Endothelial cell of umbilical vein (primary cell): ENCODE results near the gene FAM50A. TPM values are rescaled to one million over a fixed set of nuclear protein-coding genes. Genes with fewer than 3 reads are reported as not detected.

Experiments
- BruUV-seq: library from RNA; stranded (reverse); fragments of 400-500 nt; replicated peaks from 2 replicates; lab custom pipeline; 2021; lab: Mats Ljungman, UMichigan
- CTCF ChIA-PET: fragments of 300-600, 350-600 bp; sonication (Branson Sonifier 250); formaldehyde crosslinking; loops from one replicate; lab custom pipeline; 2021; ENCODE audit warnings: antibody characterized with exemption, inconsistent platforms; lab: Charles Lee
- POLR2A ChIA-PET: fragments of 300-600, 350-600 bp; sonication (Branson Sonifier 250); formaldehyde crosslinking; loops from one replicate; lab custom pipeline; 2021; ENCODE audit warnings: antibody characterized with exemption, inconsistent platforms; lab: Charles Lee
- DNase-seq: peaks from one replicate; pipeline ENCODE4 v3.0.0-alpha.2; 2011; ENCODE audit warnings: low read depth, low spot score
- FAIRE-seq: peaks from 2 replicates; lab custom pipeline; 2011; peaks lifted over from hg19 to GRCh38; lab: Jason Lieb, UNC
- H2AFZ ChIP-seq: 2 replicates; pipeline ENCODE4 v1.6.0; 2012; ENCODE audit warnings: low read depth, low read length, control low read depth, inconsistent platforms
- H3K27ac ChIP-seq: 2 replicates; pipeline ENCODE4 v1.5.1; 2011; ENCODE audit warnings: low read depth, mild to moderate bottlenecking, control low read depth, low read length, moderate library complexity; ENCODE audit not compliant: insufficient read depth
- H3K27me3 ChIP-seq, 2 experiments: 2 replicates each; pipeline versions ENCODE4 v1.6.0 to v1.6.1; 2011; ENCODE audit warnings: low read length in 2 of 2, mixed read lengths in 1 of 2; ENCODE audit not compliant: control insufficient read depth in 2 of 2, insufficient read depth in 2 of 2
- H3K36me3 ChIP-seq, 2 experiments: 2 replicates in 1 of 2; 3 replicates in 1 of 2; pipeline ENCODE4 v1.5.1; 2011; ENCODE audit warnings: low read length in 2 of 2, mild to moderate bottlenecking in 1 of 2, moderate library complexity in 1 of 2; ENCODE audit not compliant: control insufficient read depth in 2 of 2, insufficient read depth in 2 of 2; ENCODE audit errors: extremely low read depth in 1 of 2
- H3K4me1 ChIP-seq: 3 replicates; pipeline ENCODE4 v1.5.1; 2011; ENCODE audit warnings: mild to moderate bottlenecking, low read length; ENCODE audit not compliant: control insufficient read depth, insufficient read depth; ENCODE audit errors: extremely low read depth
- H3K4me2 ChIP-seq: 2 replicates; pipeline ENCODE4 v1.6.1; 2011; ENCODE audit warnings: low read length, control low read depth, mixed read lengths; ENCODE audit not compliant: insufficient read depth
- H3K4me3 ChIP-seq, 3 experiments: fragments of 200-600 bp in 1 of 3; sonication (generic), shearing (Covaris generic) in 1 of 3; replicated peaks in 1 of 3; 2 replicates each; pipeline ENCODE4 v1.5.1; 2011 to 2016; ENCODE audit warnings: control low read depth in 3 of 3, low read length in 3 of 3, mild to moderate bottlenecking in 2 of 3, inconsistent platforms in 1 of 3, low read depth in 1 of 3, moderate library complexity in 1 of 3; ENCODE audit not compliant: insufficient read depth in 1 of 3
- H3K79me2 ChIP-seq: 2 replicates; pipeline ENCODE4 v1.6.0; 2012; ENCODE audit warnings: low read length, inconsistent platforms; ENCODE audit not compliant: control insufficient read depth, insufficient read depth
- H3K9ac ChIP-seq: replicated peaks from 2 replicates; pipeline ENCODE3; 2011; ENCODE audit warnings: low read length, control low read depth; ENCODE audit not compliant: insufficient read depth; ENCODE audit errors: extremely low read depth
- H3K9me1 ChIP-seq: replicated peaks from 3 replicates; pipeline ENCODE4 v1.6.0; 2011; ENCODE audit warnings: mild to moderate bottlenecking, low read length; ENCODE audit not compliant: control insufficient read depth, insufficient read depth; ENCODE audit errors: extremely low read depth
- H3K9me3 ChIP-seq: replicated peaks from 2 replicates; pipeline ENCODE4 v1.5.1; 2012; ENCODE audit warnings: low read length, inconsistent platforms; ENCODE audit not compliant: control insufficient read depth, insufficient read depth
- H4K20me1 ChIP-seq: replicated peaks from 2 replicates; pipeline ENCODE3; 2011; ENCODE audit warnings: mild to moderate bottlenecking, low read length; ENCODE audit not compliant: control insufficient read depth, insufficient read depth; ENCODE audit errors: extremely low read depth
- EZH2 ChIP-seq: IDR thresholded peaks from 2 replicates; pipeline ENCODE4 v1.6.1; 2012; ENCODE audit warnings: borderline replicate concordance, low read depth, mild to moderate bottlenecking, moderate library complexity, low read length, inconsistent platforms; ENCODE audit not compliant: severe bottlenecking
- FOS ChIP-seq: IDR thresholded peaks from 2 replicates; pipeline ENCODE4 v1.6.1; 2011; ENCODE audit warnings: mild to moderate bottlenecking, low read length, moderate library complexity, borderline replicate concordance; ENCODE audit not compliant: insufficient read depth
- GATA2 ChIP-seq: IDR thresholded peaks from 2 replicates; pipeline ENCODE4 v1.7.0; 2011; ENCODE audit warnings: low read depth, mild to moderate bottlenecking, moderate library complexity, mixed read lengths, low read length; ENCODE audit not compliant: insufficient read length, insufficient read depth
- JUN ChIP-seq: IDR thresholded peaks from 2 replicates; pipeline ENCODE4 v1.6.1; 2011; ENCODE audit warnings: borderline replicate concordance, low read depth; ENCODE audit not compliant: insufficient read length, insufficient read depth
- MAX ChIP-seq: IDR thresholded peaks from 2 replicates; pipeline ENCODE4 v1.6.1; 2011; ENCODE audit not compliant: insufficient read depth, insufficient read length
- MYC ChIP-seq: IDR thresholded peaks from one replicate; pipeline ENCODE4 v1.6.1; 2011; ENCODE audit warnings: mild to moderate bottlenecking, low read depth, low read length
- POLR2A ChIP-seq: IDR thresholded peaks from 2 replicates; pipeline ENCODE4 v1.6.1; 2012; ENCODE audit warnings: low read depth, mild to moderate bottlenecking, control low read depth, low read length
- dilution Hi-C: fragments of 300-500 bp; cut with MboI; formaldehyde crosslinking; loops from one replicate; pipeline ENCODE4 v1.15.0; 2019; ENCODE audit warnings: low sequenced_read_pairs; ENCODE audit not compliant: extremely low pct_ligation_motif_present
- intact Hi-C: fragments of 100-400 bp; cut with micrococcal nuclease; formaldehyde crosslinking; loops from one replicate; pipeline ENCODE4 v1.10.0; 2022
- polyA plus RNA-seq, 4 experiments: library from polyadenylated mRNA; depleted of rRNA in 3 of 4; stranded (reverse) in 3 of 4; unstranded in 1 of 4; fragments of >200 nt; gene quantifications; 2 replicates each; pipeline versions ENCODE4 v1.2.1 to v1.2.3, GENCODE V29; 2011 to 2012; ENCODE audit warnings: missing spikeins in 1 of 4
- total RNA-seq: library from RNA; stranded (reverse); gene quantifications from 2 replicates; pipeline ENCODE4 v1.2.3, GENCODE V29; 2021
- TF ChIP-seq, protein P1 (sequence below), 2 donors: IDR thresholded peaks; 1 replicate in 1 of 2; 2 replicates in 1 of 2; pipeline ENCODE4 v1.5.1; 2011; ENCODE audit warnings: low read length in 2 of 2, mild to moderate bottlenecking in 2 of 2, moderate library complexity in 2 of 2, control low read depth in 1 of 2, inconsistent platforms in 1 of 2, low read depth in 1 of 2; ENCODE audit not compliant: insufficient read depth in 1 of 2; ENCODE audit errors: extremely low read depth in 1 of 2

The FAM50A gene
- total and polyA plus RNA-seq, 2 donors (not counting 3 experiments of a cell fraction or from before 2014, with no cell fraction given): 75.9 to 123 TPM

GRCh38 chrX:154403192-154403591 lies 40.7 kb upstream of the FAM50A start:
- dilution Hi-C loops: no loop called here
- Histone ChIP-seq H3K4me3 (no peak overlapping the region), H3K27me3 (no peaks in the 10 kb centered on the region), H3K9ac (no peak overlapping the region), H2AFZ (no peak overlapping the region), H3K36me3 (peaks cover 15 to 18% of the 10 kb centered on the region in 2 experiments), H3K4me2 (no peak overlapping the region), H3K4me1 (peaks cover 10% of the 10 kb centered on the region), H3K27ac (no peak overlapping the region), H3K79me2 (peaks cover 24% of the 10 kb centered on the region), H3K9me1 (no peaks in the 10 kb centered on the region), H3K9me3 (no peaks in the 10 kb centered on the region), H4K20me1 (no peaks in the 10 kb centered on the region)
- BruUV-seq: no TSS peak
- TF ChIP-seq, protein P1, sequence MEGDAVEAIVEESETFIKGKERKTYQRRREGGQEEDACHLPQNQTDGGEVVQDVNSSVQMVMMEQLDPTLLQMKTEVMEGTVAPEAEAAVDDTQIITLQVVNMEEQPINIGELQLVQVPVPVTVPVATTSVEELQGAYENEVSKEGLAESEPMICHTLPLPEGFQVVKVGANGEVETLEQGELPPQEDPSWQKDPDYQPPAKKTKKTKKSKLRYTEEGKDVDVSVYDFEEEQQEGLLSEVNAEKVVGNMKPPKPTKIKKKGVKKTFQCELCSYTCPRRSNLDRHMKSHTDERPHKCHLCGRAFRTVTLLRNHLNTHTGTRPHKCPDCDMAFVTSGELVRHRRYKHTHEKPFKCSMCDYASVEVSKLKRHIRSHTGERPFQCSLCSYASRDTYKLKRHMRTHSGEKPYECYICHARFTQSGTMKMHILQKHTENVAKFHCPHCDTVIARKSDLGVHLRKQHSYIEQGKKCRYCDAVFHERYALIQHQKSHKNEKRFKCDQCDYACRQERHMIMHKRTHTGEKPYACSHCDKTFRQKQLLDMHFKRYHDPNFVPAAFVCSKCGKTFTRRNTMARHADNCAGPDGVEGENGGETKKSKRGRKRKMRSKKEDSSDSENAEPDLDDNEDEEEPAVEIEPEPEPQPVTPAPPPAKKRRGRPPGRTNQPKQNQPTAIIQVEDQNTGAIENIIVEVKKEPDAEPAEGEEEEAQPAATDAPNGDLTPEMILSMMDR (IDR thresholded peaks at IDR 0.05; ENCODE audit: extremely low read depth in 1 of 2, insufficient read depth in 1 of 2, low read depth in 1 of 2, low read length in 2 of 2): no peak
- TF ChIP-seq MAX (no peak), MYC (no peak), FOS (no peak), POLR2A (no peak), JUN (no peak), EZH2 (no peak), GATA2 (no peak)
- no peak for DNase-seq
- no peak for FAIRE-seq
- intact Hi-C loops: no loop called here
- ChIA-PET POLR2A (no interaction called here), CTCF (no interaction called here)
